OCI-LY1 (cell line): ENCODE results near the gene CDC25B.
A peak's percentile ranks its signal among the peaks of the same experiment; 100 is the strongest.

Source experiments
- H2AFZ ChIP-seq: fragments of 200-600 bp; sonication (generic), shearing (Covaris generic); 2 replicates; pipeline ENCODE4 v1.6.0; 2014; ENCODE audit warnings: antibody characterized with exemption, mild to moderate bottlenecking, low read length
- H3F3A ChIP-seq: fragments of 200-600 bp; sonication (generic), shearing (Covaris generic); 2 replicates; pipeline ENCODE4 v1.6.0; 2014; ENCODE audit warnings: mild to moderate bottlenecking, antibody characterized with exemption, low read length, moderate library complexity; ENCODE audit not compliant: insufficient read depth
- H3K27ac ChIP-seq: fragments of 200-600 bp; sonication (generic); 2 replicates; pipeline ENCODE4 v1.5.1; 2014; ENCODE audit warnings: low read length, mixed run types, mild to moderate bottlenecking, low read depth; ENCODE audit not compliant: poor library complexity, severe bottlenecking
- H3K27me3 ChIP-seq: fragments of 200-600 bp; sonication (generic); 2 replicates; pipeline ENCODE4 v1.6.0; 2014; ENCODE audit warnings: antibody characterized with exemption, mild to moderate bottlenecking, low read length, moderate library complexity; ENCODE audit not compliant: insufficient read depth
- H3K36me3 ChIP-seq: fragments of 200-600 bp; sonication (generic); 2 replicates; pipeline ENCODE4 v1.6.1; 2014; ENCODE audit warnings: mild to moderate bottlenecking, antibody characterized with exemption, low read length, moderate library complexity, mixed read lengths; ENCODE audit not compliant: insufficient read depth
- H3K4me1 ChIP-seq: fragments of 200-600 bp; sonication (generic); 2 replicates; pipeline ENCODE4 v1.5.1; 2014; ENCODE audit warnings: mild to moderate bottlenecking, low read length, moderate library complexity; ENCODE audit not compliant: insufficient read depth, severe bottlenecking
- H3K4me2 ChIP-seq: fragments of 200-600 bp; sonication (generic), shearing (Covaris generic); 2 replicates; pipeline ENCODE4 v1.6.1; 2014; ENCODE audit warnings: low read length
- H3K4me3 ChIP-seq: fragments of 200-600 bp; sonication (generic); 2 replicates; pipeline ENCODE4 v1.5.1; 2014; ENCODE audit warnings: low read length, low read depth, mild to moderate bottlenecking, mixed read lengths; ENCODE audit not compliant: poor library complexity, severe bottlenecking
- H3K79me2 ChIP-seq: fragments of 200-600 bp; shearing (Covaris generic); 2 replicates; pipeline ENCODE4 v1.6.1; 2016; ENCODE audit warnings: mixed run types, low read length, mixed read lengths; ENCODE audit not compliant: insufficient read depth
- H3K9ac ChIP-seq: fragments of 200-600 bp; sonication (generic), shearing (Covaris generic); 2 replicates; pipeline ENCODE4 v1.6.1; 2014; ENCODE audit warnings: mild to moderate bottlenecking, low read length, mixed read lengths
- H3K9me2 ChIP-seq: fragments of 200-600 bp; sonication (generic), shearing (Covaris generic); 2 replicates; pipeline ENCODE4 v1.6.1; 2014; ENCODE audit warnings: low read depth, mild to moderate bottlenecking, low read length, mixed read lengths
- H3K9me3 ChIP-seq: fragments of 200-600 bp; shearing (Covaris generic); 2 replicates; pipeline ENCODE4 v1.6.1; 2014; ENCODE audit warnings: low read length, mixed read lengths
- H4K20me1 ChIP-seq: fragments of 200-600 bp; sonication (generic), shearing (Covaris generic); 2 replicates; pipeline ENCODE4 v1.6.0; 2016; ENCODE audit warnings: mild to moderate bottlenecking, low read length; ENCODE audit not compliant: insufficient read depth
- EZH2 ChIP-seq: fragments of 200-600 bp; sonication (generic), shearing (Covaris generic); IDR thresholded peaks from 2 replicates; pipeline ENCODE4 v1.8.0; 2017; ENCODE audit warnings: borderline replicate concordance, mixed run types, mild to moderate bottlenecking, antibody characterized with exemption, low read length, moderate library complexity, mixed read lengths
- TF ChIP-seq, protein P1 (sequence below): fragments of 200-600 bp; sonication (generic), shearing (Covaris generic); IDR thresholded peaks from 2 replicates; pipeline ENCODE4 v1.5.1; 2017; ENCODE audit warnings: mild to moderate bottlenecking, antibody characterized with exemption, low read length, moderate library complexity, mixed read lengths

The CDC25B gene

GRCh38 chr20:3800256-3800877 lies 4.3 kb downstream of the CDC25B start:
- Histone ChIP-seq H3K4me3 (peak overlapping the region; percentile 23), H3K36me3 (peaks cover 54% of the 10 kb centered on the region), H3K79me2 (0 out of 2 replicates have a peak, but pooled peaks cover 6% of the 10 kb centered on the region), H3K9me2 (no peaks in the 10 kb centered on the region), H3F3A (no peaks in the 10 kb centered on the region), H3K9ac (peak overlapping the region; percentile 19; the same call in 1 of the 2 replicates), H3K27ac (peak overlapping the region; percentile 95), H3K9me3 (no peaks in the 10 kb centered on the region), H4K20me1 (no peaks in the 10 kb centered on the region), H3K27me3 (no peaks in the 10 kb centered on the region), H2AFZ (no peak overlapping the region), H3K4me1 (peaks cover 36% of the 10 kb centered on the region), H3K4me2 (peak overlapping the region; percentile 95)
- TF ChIP-seq, protein P1, sequence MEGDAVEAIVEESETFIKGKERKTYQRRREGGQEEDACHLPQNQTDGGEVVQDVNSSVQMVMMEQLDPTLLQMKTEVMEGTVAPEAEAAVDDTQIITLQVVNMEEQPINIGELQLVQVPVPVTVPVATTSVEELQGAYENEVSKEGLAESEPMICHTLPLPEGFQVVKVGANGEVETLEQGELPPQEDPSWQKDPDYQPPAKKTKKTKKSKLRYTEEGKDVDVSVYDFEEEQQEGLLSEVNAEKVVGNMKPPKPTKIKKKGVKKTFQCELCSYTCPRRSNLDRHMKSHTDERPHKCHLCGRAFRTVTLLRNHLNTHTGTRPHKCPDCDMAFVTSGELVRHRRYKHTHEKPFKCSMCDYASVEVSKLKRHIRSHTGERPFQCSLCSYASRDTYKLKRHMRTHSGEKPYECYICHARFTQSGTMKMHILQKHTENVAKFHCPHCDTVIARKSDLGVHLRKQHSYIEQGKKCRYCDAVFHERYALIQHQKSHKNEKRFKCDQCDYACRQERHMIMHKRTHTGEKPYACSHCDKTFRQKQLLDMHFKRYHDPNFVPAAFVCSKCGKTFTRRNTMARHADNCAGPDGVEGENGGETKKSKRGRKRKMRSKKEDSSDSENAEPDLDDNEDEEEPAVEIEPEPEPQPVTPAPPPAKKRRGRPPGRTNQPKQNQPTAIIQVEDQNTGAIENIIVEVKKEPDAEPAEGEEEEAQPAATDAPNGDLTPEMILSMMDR: no peak
- TF ChIP-seq EZH2: no peak

DNA sequence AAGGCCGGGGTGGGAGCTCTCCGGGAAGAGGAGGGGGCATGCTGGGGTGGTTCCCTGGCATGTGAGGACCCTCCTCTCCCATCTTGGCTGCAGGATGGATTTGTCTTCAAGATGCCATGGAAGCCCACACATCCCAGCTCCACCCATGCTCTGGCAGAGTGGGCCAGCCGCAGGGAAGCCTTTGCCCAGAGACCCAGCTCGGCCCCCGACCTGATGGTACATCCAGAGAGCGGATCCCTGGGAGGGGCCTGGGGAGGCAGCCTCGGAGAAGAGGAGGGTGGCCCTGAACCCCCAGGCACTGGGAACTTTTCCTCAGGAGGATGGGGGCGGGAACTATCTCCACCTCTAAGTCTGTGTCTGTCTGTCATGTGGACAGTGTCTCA lies 4.8 kb downstream of the CDC25B start:
- TF ChIP-seq, protein P1: no peak
- TF ChIP-seq EZH2: no peak
- peak overlapping the region; percentile 95 for H3K27ac ChIP-seq
- no peaks in the 10 kb centered on the region for H3K27me3 ChIP-seq
- no peak overlapping the region for H3K4me2 ChIP-seq
- no peaks in the 10 kb centered on the region for H4K20me1 ChIP-seq
- no peak overlapping the region for H3K9ac ChIP-seq
- no peaks in the 10 kb centered on the region for H3F3A ChIP-seq
- no peak overlapping the region for H3K4me3 ChIP-seq
- H3K36me3 ChIP-seq: peaks cover 59% of the 10 kb centered on the region
- H2AFZ ChIP-seq: no peak overlapping the region
- H3K9me2 ChIP-seq: no peaks in the 10 kb centered on the region
- H3K4me1 ChIP-seq: peaks cover 35% of the 10 kb centered on the region
- 0 out of 2 replicates have a peak, but pooled peaks cover 6% of the 10 kb centered on the region for H3K79me2 ChIP-seq
- H3K9me3 ChIP-seq: no peaks in the 10 kb centered on the region

DNA sequence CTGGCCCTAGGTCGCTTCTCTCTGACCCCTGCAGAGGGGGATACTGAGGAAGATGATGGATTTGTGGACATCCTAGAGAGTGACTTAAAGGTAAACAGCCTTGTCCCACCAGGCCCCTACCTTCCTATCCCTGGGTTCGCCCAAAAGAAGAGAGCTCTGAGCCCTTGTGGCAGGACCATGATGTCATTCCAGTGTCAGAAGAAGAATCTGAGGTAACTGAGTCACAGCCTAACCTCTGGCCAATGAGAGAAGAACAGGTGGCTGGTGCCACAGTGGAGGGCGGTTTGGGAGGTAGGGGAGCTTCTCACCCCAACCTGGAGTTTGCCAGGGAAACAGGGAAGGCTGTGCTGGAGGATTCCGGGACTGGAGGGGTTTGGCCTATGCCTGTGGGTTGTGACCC lies 5.2 kb downstream of the CDC25B start:
- Histone ChIP-seq H2AFZ (no peak overlapping the region), H3F3A (no peaks in the 10 kb centered on the region), H3K4me1 (peaks cover 35% of the 10 kb centered on the region), H3K4me2 (no peak overlapping the region), H3K4me3 (no peak overlapping the region), H3K27me3 (no peaks in the 10 kb centered on the region), H3K79me2 (0 out of 2 replicates have a peak, but pooled peaks cover 6% of the 10 kb centered on the region), H3K9me2 (no peaks in the 10 kb centered on the region), H3K36me3 (peaks cover 64% of the 10 kb centered on the region), H3K9me3 (no peaks in the 10 kb centered on the region), H4K20me1 (no peaks in the 10 kb centered on the region), H3K9ac (no peak overlapping the region), H3K27ac (no peak overlapping the region)
- TF ChIP-seq, protein P1: no peak
- TF ChIP-seq EZH2: no peak
